ENCODE data around the gene CSKMT.

Gene CSKMT

DNA sequence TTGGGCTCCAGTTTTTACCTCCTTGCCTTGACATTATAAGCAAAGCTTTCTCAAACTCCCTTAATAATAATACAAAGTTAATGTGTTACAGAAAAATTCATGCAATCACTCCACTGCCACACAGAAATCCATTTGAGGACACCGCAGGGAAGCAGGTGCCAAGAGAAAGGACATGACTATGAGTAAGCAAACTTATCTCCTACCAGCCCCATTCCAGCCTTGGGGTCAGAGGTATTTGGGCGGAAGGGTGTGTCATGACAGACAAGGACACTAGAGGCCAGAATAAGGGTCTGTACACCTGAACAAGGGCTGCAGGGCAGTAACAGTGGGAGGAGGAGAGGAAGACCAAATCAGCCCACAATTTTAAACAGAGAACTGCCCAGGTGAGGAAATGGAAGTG lies 48.2 kb downstream of the CSKMT start:
- Histone ChIP-seq H3K27me3 (no peaks in the 10 kb centered on the region), H4K20me1 (peaks cover 26% of the 10 kb centered on the region; the same call in 1 of the 2 replicates), H3K27ac (0 out of 2 replicates have a peak overlapping the region, but pooled peaks have one; percentile 1), H3K9me3 (no peaks in the 10 kb centered on the region), H3K4me3 (no peak overlapping the region), H3K4me2 (no peak overlapping the region), H3K4me1 (peaks cover 17% of the 10 kb centered on the region), H3K36me3 (peaks cover 82% of the 10 kb centered on the region), H3K9ac (no peak overlapping the region)
- no peak for TF ChIP-seq Cebpa-rat (IDR thresholded peaks at IDR 0.05)

DNA sequence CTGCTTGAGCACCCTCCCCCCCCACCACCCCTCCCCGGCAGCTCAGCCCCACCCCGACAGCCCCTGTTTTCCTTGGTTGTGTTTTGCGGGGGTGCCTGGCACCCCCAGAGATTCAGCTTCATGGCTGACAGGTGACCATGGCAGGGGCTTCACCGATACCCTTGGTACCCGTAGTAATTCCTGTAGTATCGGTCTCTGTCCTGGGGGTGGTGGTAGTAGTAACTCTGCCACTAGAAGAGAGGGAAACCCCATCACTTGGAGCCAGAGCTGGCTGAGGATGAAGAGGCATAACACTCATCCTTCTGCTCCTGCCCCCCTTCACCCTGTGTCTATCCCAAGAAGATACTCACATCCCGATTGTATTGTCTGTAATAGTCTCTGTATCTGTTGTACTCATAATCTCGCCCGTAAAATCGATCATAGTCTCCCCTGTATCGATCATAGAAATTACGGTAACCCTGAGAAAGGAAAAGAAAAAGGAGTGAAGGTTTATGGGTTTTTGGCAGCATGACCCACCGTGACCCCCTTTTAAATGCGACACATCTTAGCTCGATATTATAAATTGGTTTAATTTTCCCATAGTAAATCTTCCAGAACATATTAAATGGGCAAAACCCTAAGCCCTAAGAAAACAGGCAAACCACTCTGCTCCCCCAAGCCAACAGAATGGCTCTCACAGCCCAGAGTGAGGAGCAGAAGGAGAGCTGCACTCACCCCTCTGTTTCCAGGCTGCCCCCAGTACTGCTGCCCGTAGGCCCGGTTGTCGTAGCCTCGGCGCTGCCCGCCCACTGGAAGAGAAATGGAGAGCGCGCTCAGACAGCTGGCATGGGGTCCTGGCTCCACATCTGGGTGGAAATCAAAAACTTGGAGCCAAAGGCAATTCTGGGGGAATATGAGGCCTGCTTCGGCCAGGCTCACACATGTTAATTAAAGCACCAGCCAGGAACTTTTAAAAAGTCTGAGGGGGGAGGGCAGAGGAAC lies 50.3 kb downstream of the CSKMT start:
- Histone ChIP-seq H3K9me3 (no peaks in the 10 kb centered on the region), H3K4me2 (no peak overlapping the region), H3K27me3 (no peaks in the 10 kb centered on the region), H3K4me1 (peaks cover 2% of the 10 kb centered on the region; the same call in 1 of the 2 replicates), H3K27ac (no peak overlapping the region), H3K4me3 (no peak overlapping the region), H3K9ac (no peak overlapping the region; the same call in 1 of the 2 replicates), H3K36me3 (peaks cover 98% of the 10 kb centered on the region), H4K20me1 (peaks cover 38% of the 10 kb centered on the region; the same call in 1 of the 2 replicates)
- no peak for TF ChIP-seq Cebpa-rat (IDR thresholded peaks at IDR 0.05)

DNA sequence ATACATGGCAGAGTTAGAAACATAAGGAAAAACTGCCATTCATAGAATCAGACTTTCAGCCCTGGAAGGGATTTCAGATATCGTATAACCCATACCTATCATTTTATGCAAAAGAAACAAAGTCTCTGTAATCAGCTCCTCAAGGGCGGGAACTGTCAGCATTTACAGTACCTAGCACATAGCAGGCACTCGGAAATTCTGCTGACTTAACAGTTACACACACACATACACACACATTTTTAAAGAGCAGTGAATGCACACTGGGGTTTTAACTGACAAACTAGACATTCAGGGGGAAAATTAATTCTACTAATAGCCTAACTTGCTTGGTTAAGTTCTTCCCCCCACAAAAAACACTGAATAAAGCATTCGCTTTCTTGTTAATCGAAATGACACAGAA lies 51.1 kb downstream of the CSKMT start:
- Histone ChIP-seq H3K4me1 (no peaks in the 10 kb centered on the region), H3K27me3 (no peaks in the 10 kb centered on the region), H3K4me2 (no peak overlapping the region), H3K4me3 (no peak overlapping the region), H3K9me3 (no peaks in the 10 kb centered on the region), H3K27ac (no peak overlapping the region), H3K9ac (peak overlapping the region; percentile 53; the same call in 1 of the 2 replicates), H3K36me3 (peaks cover 98% of the 10 kb centered on the region), H4K20me1 (peaks cover 38% of the 10 kb centered on the region; the same call in 1 of the 2 replicates)
- TF ChIP-seq Cebpa-rat (IDR thresholded peaks at IDR 0.05): no peak

DNA sequence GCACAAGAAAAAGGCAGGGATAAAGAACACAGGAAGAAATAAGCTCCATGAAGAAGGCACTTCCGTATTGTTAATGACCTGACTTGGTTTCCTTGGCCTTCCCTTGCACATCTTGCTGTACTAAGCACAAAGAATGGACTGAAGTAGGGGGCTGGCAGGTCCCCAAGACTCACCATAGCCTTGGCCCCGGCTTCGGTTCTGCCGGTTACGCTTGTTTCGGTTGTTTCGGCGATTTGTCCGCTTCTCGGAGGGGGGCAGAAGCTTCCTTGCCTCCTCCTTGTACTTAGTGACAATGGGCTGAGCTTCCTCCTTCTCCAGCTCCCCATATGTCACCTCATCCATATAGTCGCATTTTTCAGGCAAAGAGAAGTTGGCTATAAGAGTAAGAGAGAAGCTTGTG lies 51.7 kb downstream of the CSKMT start:
- Histone ChIP-seq H3K4me3 (no peak overlapping the region), H4K20me1 (peaks cover 40% of the 10 kb centered on the region), H3K27ac (no peak overlapping the region), H3K36me3 (peaks cover 98% of the 10 kb centered on the region), H3K9ac (peak overlapping the region; percentile 53; the same call in 1 of the 2 replicates), H3K9me3 (no peaks in the 10 kb centered on the region), H3K4me2 (no peak overlapping the region), H3K27me3 (no peaks in the 10 kb centered on the region), H3K4me1 (no peaks in the 10 kb centered on the region)
- TF ChIP-seq Cebpa-rat (IDR thresholded peaks at IDR 0.05): no peak
